Hematopoietic multipotent progenitor cell treated with erythropoietin and hydrocortisone succinate and interleukin-3 and kit ligand, for 17 days (in vitro differentiated cells): ENCODE measurements around the gene UBE2D3.

Experiments
- DNase-seq: peaks from one replicate; pipeline ENCODE4 v3.0.0-alpha.2; 2015; ENCODE audit warnings: low spot score

The UBE2D3 gene

DNA sequence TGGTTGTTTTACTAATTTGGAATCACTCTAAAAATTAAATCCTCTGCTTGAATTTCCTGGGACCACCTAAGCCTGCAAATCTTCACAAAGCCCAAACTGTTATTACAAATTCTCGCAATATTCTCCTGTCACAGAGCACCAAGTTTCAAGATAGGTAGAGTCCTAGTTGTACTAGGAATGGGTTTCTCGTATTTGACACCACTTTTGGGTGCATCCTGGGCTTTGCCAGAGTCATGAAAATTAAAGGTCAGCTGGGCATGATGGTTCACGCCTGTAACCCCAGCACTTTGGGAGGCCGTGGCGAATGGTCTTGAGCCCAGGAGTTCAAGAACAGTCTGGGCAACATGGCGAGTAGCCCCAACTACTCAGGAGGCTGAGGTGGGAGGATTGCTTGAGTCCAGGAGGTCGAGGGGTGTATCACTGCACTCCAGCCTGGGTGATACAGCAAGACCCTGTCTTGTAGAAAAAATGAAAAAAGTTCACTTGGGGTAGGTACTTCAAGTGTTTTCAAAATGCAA is 36.0 kb downstream of the UBE2D3 start:
- DNase-seq, result no peak

DNA sequence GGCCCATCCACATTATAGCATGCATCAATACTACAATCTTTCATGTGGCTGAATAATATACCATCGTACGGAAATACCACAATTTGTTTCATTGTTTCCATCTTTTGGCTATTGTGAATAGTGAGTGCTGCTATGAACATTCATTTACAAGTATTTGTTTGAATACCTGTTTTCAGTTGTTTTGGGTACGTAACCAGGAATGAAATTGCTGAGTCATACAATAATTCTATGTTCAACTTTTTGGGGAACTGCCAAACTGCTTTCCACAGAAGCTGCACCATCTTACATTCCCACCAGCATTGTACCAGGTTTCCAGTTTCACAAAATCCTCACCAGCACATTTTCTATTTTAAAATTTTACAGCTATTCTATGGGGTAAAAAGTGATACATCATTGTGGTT is 38.0 kb downstream of the UBE2D3 start:
- DNase-seq, result peak; percentile 50

DNA sequence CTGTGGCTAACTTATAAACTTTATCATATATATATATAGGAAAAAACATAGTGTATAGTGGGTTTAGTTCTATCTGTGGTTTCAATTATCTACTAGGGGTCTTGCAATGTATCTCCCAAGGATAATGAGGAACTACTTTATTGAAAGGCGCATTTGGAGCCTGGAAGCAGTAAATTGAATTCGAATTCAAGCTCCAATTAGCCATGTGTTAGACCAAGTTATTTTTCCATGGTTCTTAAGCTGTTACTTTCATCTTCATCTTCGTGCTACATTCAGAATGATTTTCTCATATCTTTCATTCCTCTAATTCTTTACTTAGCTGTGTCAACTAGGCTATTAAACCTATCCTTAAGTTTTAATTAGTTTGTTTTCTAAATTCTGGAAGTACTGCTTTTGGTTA is 39.4 kb downstream of the UBE2D3 start:
- no peak for DNase-seq

DNA sequence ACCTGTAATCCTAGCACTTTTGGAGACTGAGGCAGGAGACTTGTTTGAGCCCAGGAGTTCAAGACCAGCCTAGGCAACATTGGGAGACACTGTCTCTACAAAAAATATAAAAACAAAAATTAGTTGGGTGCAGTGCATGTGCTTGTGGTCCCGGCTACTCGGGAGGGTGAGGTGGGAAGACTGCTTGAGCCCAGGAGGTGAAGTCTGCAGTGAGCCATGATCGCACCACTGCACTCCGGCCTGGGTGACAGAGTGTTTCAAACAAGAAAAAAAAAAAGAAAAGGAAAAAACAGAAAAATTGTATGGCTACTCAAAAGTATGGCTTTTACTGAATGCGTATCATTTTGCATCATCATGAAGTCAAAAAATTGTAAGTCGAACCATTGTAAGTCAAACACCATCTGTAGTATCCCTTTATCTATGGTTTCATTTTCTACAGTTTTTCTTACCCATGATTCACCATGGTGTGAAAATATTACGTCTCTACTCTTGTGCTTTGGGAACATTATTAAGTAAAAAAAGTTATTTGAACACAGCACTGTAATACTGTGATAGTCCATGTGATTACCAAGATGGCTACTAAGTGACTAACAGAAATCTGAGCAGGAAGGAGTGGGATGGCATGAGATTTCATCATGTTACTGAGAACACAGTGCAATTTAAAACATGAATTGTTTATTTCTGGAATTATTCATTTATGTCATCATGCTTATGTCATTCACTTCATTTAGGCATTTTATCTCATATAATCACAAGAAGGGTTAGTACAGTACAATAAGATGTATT is 40.1 kb downstream of the UBE2D3 start:
- DNase-seq, result no peak

DNA sequence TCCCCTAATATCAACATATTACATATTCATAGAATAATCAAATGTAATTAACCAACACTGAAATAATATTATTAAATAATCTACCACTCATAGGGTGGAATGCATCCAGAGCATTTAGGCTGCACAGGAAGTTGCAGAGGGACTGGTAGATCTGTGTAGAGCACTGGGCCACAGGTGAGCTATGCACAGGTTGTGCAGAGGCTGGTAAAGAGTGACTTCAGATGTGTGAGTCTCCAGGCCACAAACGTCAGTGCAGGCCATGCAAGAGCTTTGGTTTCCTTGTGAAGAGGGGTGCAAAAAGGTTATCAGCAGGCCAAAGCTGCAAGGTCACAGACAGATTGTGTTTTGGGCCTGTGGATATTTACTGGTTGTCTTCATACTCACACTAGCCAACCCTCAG is 41.1 kb downstream of the UBE2D3 start:
- DNase-seq, result no peak

DNA sequence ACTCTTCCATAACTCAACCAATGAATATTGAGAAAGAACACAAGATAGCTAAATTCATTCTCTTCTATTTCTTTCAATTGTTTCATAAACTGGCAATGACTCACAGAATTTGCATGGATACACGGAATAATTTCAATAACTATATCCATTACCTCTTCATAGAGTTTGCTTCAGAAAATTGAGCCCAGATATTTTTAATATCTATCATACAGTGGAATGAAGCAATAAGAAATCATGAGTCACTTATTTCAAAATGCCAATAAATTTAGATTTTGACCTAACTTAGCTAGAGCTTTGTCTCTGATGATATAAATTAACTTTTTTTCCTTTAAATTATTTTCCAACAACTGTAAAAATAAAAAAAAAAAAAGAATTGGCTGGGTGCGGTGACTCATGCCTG is 44.3 kb downstream of the UBE2D3 start:
- no peak for DNase-seq

DNA sequence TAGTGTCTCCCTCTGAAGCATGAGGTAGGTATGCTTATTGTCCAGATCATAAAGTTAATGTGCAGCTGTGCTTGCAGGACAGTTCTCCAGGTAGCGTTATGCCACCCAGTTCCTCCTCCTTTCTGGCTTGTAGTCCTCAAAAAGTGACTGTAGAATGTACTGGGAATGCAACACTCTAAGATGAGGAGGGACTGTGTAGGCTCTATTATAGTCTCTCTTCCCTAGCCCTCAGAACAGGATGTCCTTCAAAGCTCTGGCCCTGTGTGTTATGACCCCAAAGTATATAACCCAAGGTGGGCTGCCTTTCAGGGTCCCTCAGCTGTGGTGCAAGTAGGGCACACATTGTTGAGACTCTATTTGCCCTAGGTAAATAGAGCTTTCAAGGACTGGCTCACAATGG is 45.8 kb downstream of the UBE2D3 start:
- DNase-seq, result no peak

DNA sequence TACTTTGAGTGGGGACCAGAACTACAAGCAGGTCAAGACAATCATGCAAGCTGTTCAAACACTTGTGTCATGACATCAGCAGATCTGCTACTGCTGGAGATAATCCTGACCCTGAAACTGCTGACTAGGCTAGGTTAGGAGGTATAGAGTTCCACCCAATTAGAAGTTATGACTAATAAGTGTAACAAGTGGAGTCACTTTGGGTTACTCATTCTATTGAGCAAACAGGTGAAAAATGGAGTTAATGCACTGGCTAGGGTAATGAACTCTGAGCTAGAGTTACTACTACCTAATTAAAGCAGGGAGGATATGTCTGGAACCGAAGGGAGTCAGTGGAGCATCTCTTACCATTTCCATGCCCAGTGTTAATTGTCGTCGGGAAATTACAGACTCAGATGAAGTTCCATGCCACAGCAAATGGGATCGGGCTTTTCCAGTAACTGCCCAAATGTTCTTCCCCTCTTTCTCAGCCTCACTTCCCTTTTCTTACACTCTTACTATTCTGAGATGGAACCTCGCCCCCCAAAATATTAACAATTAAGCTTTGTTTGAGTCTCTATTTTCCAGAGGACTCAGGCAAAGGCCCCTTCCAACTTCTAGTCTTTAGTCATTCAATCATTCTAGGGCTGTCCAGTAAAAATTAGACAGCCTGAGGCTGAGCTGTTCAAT is 46.7 kb downstream of the UBE2D3 start:
- DNase-seq, result peak; percentile 48

DNA sequence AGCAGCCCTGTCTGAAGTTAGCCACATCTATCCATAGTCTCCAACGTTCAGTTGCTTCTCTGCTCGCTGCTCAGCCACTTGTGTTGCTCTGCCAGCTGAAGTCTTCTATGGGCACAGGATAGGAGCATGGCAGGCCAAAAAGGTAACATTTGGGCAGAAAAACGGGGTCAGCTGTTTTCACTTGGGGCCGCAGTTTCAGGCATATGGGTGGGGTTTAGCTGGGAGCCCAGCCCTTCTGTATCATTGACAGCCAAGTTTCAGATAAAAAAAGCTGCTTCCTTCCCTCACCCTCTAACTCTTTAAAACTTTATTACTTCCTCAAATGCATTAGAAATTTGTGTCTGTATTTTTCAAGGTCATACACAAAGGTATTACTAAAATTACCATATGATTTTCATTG is 48.1 kb downstream of the UBE2D3 start:
- no peak for DNase-seq

DNA sequence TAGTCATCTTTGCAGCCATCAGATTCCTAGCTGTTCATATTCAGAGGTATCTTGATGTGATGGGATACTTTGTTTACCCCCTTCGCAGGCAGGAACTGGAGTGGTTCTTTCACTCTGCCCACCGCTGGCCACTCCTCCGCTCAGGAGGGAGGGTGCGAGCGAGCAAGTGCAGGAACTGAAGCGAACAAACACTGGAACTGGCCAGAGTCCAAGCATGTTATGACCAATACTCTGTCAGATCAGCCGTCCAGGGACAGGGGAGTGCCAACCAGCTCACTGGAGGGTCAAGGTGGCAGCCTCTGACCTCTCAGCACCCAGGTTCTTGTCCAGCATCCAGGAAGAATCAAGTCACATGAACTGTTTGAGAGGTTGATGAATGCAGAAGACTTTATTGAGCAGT is 48.6 kb downstream of the UBE2D3 start:
- no peak for DNase-seq

DNA sequence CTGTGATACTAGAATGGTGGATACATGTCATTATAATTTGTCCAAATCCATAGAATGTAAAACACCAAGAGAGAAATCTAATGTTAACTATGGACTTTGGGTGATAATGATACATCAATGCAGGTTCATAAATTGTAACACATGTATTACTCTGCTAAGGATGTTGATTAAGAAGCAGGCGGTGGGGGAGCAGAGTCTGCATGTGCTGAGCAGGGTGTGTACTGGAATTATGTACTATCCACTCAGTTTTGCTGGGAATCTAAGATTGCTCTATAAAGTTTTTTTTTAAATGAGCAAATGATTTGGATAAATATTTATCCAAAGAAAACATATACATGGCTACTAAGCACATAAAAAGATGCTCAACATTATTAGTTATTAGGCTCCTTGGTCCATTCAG is 51.5 kb downstream of the UBE2D3 start:
- no peak for DNase-seq

DNA sequence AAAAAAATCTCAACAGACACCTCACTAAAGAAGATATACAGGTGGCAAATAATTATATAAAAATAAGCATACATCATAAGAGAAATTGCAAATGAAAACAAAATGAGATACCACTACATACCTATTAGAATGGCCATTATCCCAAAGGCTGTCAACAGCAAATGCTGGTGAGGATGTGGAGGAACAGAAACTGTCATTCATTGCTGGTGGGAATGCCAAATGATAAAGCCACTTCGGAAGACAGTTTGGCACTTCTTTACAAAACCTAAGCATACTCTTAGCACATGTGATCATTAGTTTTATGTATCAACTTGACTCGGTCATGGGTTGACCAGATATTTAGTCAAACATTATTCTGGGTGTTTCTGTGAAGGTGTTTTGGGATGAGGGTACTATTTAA is 53.1 kb downstream of the UBE2D3 start:
- no peak for DNase-seq

DNA sequence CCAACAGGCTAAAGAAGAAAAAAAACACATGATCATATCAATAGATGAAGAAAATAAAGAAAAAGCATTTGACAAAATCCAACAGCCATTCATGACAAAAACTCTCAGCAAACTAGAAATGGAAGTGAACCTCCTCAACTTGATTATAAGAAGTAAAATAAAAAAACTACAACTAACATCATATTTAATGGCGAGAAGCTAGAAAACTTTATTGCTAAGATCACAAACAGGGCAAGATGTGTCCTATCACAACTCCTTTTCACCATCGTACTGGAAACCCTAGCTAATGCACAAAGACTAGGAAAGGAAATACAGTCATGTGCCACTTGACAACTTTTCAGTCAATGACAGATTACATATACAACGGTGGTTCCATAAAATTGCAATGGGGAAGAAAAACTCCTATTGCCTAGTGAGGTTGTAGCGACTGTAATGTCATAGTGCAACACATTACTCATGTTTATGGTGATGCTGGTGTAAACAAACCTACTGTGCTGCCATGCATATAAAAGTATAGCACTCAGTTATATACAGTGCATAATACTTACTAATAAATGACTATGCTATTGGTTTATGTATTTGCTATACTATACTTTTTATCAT is 54.5 kb downstream of the UBE2D3 start:
- no peak for DNase-seq

DNA sequence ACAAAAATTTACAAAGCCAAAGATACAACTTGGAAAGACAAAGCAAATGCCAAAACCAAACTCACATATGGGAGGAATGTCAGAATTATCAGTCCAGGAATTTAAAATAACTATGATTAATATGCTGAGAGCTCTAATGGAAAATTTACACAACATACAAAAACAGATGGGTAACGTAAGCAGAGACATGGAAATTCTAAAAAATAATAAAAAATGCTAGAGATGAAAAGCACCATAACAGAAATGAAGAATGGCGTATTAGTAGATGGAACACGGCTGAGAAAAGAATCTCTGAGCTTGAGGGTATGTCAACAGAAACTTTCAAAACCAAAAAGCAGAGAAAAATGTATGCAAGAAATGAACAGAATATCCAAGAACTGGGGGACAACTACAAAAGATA is 62.5 kb downstream of the UBE2D3 start:
- DNase-seq, result no peak

DNA sequence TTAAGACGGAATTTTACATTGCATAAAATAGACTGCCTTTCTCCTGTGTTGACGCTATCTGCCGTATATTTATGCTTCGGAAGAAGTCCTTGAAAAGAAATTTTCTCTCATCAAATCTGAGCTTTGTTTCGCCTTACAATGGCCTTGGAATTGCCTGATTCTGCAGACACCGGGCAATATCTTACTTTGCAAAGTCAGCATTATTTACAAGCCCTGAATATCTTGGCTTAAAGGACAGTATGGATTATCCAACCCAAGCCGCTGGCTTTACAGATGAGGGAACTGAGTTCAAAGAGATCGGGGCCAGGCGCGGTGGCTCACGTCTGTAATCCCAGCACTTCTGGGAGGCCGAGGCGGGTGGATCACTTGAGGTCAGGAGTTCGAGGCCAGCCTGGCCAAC is 65.4 kb downstream of the UBE2D3 start:
- no peak for DNase-seq

DNA sequence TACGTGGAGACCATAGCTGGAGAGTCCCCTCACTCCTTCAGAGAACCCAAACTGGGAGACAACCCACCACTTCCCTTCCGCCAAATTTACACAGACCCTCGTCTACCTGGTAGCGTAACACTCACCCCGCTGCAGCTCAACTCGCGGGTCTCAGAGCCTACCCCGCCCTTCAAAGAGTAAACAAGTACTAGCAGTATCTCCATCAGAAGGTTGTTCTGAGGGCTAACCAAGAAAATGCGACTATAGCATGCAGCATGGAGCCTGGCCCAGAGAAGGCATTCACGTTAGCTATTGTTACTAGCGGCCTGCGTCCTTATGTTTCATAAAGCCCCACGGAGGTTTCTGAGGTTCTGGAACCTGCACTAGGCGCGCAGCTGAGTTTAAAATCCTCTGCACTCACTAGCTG is 66.1 kb downstream of the UBE2D3 start:
- DNase-seq, result no peak

DNA sequence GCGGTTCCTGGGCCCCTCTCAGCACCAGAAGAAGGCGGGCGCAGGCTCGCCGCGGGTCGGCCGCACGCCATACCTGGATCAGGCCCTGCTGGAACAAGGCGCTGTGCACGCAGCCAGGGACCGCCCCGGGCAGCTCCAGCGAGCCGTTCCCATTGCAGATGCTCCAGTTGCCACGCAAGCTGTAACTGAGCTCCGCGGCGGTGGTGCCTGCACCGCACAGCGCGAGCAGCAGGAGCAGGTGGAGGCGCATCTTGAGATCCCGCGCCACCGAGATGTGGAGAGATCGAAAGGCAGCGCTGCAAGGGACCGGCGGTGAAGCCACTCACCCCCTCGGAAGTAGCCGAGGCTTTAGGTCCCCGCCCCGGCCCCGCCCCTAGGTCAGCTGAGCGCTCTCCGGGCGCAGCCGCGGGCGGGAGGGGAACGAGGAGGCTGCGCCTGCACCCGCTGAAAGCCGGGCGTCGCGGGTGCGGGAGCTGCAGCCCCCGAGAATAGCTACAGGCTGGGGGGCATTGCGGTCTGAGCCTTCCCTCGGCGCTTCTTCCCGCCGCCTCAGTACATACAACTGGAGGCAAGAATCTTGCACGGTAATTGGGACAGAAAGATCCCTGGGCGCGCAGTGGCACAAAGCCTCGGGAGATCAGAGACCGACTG is 66.6 kb downstream of the UBE2D3 start, which contains the start of gene MANBA:
Gene MANBA (minus strand): TSS at position 324 of the 651 bp plus-strand sequence. CDS start 74 bp downstream, at position 250.
- peak; percentile 77 for DNase-seq

DNA sequence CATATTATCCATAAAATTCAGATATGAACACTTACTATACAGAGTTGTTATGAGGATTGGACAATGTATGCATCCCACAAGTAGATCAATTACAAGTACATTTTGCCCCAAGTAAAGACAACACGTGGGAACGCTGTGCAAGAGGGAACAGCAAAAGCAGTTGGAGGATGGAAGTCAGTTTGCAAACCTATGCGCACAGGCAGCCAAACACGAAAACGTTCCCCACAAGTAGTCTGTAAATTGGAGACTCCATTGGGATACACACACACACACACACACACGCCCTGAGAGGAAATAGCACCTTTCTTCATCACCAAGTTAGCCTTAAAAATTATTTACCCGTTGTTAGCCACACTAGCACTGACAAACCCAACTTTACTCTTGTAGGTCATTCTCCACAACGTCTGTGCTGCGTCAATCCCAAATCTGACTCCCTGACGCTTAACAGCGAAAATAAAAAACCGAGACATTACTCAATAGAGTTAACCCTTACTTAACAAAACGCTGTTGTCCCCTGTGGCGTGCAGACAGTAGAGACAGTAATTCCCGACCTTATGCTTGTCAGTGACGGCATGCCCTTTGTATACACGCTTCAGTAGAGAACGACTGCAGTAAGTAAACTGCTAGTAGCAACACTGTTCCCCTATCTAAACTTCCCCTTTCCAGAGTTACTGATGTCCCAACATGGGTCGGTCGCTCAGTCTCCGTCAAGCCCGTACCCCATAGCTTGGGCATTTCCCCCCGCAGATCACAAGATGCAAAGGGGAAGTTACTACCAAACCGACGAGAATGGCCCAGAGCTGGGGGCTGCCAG is 67.3 kb downstream of the UBE2D3 start:
- DNase-seq, result peak; percentile 19

DNA sequence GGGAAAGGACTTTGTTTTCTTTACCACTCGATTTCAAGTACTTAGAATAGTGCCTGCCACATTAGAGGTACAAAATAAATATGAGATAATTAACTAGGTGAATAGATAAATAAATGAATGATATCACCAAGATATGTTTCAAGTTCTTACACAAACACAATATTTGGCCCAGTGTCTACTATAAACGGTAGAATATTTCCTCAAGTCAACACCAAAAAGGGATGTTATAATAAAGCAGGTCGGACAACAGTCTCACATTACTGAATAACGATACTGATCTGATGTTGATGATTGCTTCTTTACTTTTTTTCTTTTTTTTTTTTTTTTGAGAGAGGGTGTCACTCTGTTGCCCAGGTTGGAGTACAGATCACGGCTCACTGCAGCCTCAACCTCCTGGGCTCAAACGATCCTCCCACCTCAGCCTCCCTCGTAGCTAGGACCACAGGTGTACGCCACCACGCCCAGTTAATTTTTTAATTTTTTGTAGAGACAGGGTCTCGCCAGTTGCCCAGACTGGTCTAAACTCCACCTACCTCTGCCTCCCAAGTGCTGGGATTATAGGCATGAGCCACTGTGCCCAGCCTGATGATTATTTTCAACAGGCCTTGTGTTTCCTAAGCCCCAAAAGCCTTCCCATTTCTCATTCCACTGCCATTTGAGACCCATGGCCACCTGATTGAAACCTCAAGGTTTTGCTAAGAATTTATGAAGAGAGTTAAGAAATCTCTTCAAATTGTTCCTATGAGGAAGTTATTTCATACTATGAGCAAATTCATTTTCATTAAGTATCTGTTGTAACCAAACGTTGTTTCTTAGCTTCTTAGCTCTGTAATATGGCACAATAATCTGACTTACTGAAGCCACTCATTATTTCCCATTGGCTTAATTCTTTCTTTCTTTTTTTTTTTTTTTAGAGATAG is 68.8 kb downstream of the UBE2D3 start:
- DNase-seq, result no peak

DNA sequence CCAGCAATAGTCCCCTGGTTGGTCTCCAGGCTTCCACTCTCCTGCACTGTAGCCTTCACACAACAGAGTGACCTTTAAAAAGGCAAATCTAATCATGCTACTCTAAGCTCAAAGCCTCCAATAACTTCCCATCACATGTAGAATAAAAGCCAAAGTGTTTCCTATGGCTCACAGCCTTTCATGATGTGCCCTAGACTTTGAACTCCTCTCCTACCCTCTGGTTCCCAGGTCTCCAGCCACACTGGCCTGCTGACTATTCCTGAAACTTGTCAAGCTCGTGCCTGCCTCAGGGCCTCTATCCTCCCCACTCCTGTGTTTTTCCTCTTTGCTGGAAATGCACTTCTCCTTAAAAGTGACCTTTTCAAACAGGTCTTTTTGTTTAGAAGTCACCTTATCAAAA is 69.7 kb downstream of the UBE2D3 start:
- DNase-seq, result no peak

DNA sequence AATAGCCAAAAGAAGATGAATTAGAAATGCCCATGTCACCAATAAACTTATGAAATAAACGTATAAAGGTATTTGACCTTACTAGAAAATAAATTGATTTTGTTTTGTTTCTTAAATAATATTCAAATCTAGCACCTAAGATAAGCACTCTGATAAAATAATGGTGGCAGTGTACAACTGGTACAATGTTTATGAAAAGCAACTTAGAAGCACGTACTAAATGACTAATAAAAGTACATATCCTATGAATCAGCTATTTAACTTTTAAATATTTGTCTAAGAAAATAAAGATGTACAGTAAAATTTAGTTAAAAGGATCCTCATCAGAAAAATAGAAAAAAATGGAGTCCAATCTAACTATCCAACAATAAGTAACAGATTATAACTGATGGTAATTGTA is 73.3 kb downstream of the UBE2D3 start:
- DNase-seq, result no peak
